Hepatocyte (in vitro differentiated cells): ENCODE measurements around the gene ZMYND8.
"Not testable (repeated sequence)": the region's sequence is repeated elsewhere in the genome, so short reads cannot be mapped to it uniquely, and the experiment has no call there.

Source experiments
- EZH2 ChIP-seq: fragments of 200-600 bp; sonication (generic); IDR thresholded peaks from 2 replicates; pipeline ENCODE4 v1.6.1; 2016; ENCODE audit warnings: antibody characterized with exemption, mild to moderate bottlenecking, borderline replicate concordance
- EZH2phosphoT487 ChIP-seq: fragments of 200-600 bp; sonication (generic); IDR thresholded peaks from one replicate; pipeline ENCODE4 v1.6.1; 2018; ENCODE audit warnings: antibody characterized with exemption, mild to moderate bottlenecking, low read depth, moderate library complexity; ENCODE audit not compliant: unreplicated experiment, severe bottlenecking
- TF ChIP-seq, protein P1 (sequence below): fragments of 200-600 bp; sonication (generic); IDR thresholded peaks from 2 replicates; pipeline ENCODE4 v1.5.1; 2016; ENCODE audit warnings: antibody characterized with exemption, mild to moderate bottlenecking; ENCODE audit not compliant: poor library complexity

GRCh38 chr20:47176217-47176616, 180.3 kb downstream of the ZMYND8 start:
- TF ChIP-seq, protein P1, sequence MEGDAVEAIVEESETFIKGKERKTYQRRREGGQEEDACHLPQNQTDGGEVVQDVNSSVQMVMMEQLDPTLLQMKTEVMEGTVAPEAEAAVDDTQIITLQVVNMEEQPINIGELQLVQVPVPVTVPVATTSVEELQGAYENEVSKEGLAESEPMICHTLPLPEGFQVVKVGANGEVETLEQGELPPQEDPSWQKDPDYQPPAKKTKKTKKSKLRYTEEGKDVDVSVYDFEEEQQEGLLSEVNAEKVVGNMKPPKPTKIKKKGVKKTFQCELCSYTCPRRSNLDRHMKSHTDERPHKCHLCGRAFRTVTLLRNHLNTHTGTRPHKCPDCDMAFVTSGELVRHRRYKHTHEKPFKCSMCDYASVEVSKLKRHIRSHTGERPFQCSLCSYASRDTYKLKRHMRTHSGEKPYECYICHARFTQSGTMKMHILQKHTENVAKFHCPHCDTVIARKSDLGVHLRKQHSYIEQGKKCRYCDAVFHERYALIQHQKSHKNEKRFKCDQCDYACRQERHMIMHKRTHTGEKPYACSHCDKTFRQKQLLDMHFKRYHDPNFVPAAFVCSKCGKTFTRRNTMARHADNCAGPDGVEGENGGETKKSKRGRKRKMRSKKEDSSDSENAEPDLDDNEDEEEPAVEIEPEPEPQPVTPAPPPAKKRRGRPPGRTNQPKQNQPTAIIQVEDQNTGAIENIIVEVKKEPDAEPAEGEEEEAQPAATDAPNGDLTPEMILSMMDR = not testable (repeated sequence)
- not testable (repeated sequence) for TF ChIP-seq EZH2, EZH2phosphoT487
